Natural killer cell treated with Interleukin-12 subunit alpha and Interleukin-12 subunit beta and Interleukin-15 and Interleukin-18, amount 100 ng/mL, for 72 hours (primary cell): Measurements from ENCODE around the gene BDKRB2. TPM values are rescaled to one million over a fixed set of nuclear protein-coding genes. Genes with fewer than 3 reads are reported as not detected.

Experiments
- total RNA-seq, 2 donors: library from RNA; stranded (reverse); gene quantifications; one replicate each; pipeline ENCODE4 v1.2.3, GENCODE V29; 2022

Gene BDKRB2
- total RNA-seq, 2 donors from 2014 or later: not detected

Other genes with a start within 250 kb of the BDKRB2 start
- gene C14orf132, start 165.5 kb upstream of the BDKRB2 start, total RNA-seq: not detected
- not detected for gene BDKRB1, start 51.4 kb downstream of the BDKRB2 start, total RNA-seq
- gene ATG2B, start 158.5 kb downstream of the BDKRB2 start, total RNA-seq: 10 to 100 TPM; 19.1 to 31.8 TPM
- gene GSKIP, start 158.7 kb downstream of the BDKRB2 start, total RNA-seq: 10 to 100 TPM; 15.2 to 25.5 TPM
- gene AK7, start 187.3 kb downstream of the BDKRB2 start, total RNA-seq: not detected